ENCODE measurements around the gene TMEM202. TPM values are rescaled to one million over a fixed set of nuclear protein-coding genes. Genes with fewer than 3 reads are reported as not detected.

Gene TMEM202
- total and polyA plus RNA-seq, 2 of the 13 experiments (the other 11 are each of a cell fraction or from before 2014, with no cell fraction given) = not detected

- ChIA-PET CTCF (ENCODE audit: low intra/inter-chr PET ratio, low total read pairs) (no interaction called here), POLR2A (interaction anchor here (1.7 kb wide), 1 partner anchor 22 kb away, joined by 4 read pairs; no protein-coding TSS in a partner anchor)
- no peak for FAIRE-seq
- Histone ChIP-seq H3K9me3 (ENCODE audit: low read length) (no peaks in the 10 kb centered on the region), H3K4me1 (ENCODE audit: insufficient read depth, low read length) (peaks cover 13% of the 10 kb centered on the region), H3K27ac (ENCODE audit: extremely low read length, insufficient read depth, low read length) (no peak overlapping the region), H2AFZ (ENCODE audit: low read length) (peak overlapping the region; percentile 63), H3K4me3 (replicated peaks in 1 of 3; ENCODE audit: insufficient read depth in 1 of 3, low read depth in 2 of 3, low read length in 3 of 3) (peak overlapping the region; percentile 21 to 62 (median 38); a peak in 5 of 6 replicates), H3K27me3 (ENCODE audit: control insufficient read depth in 1 of 2, insufficient read depth in 2 of 2, low read length in 2 of 2) (peaks cover 0 to 2% of the 10 kb centered on the region in 2 experiments; a peak in 2 of 5 replicates), H3K79me2 (ENCODE audit: insufficient read depth, low read length) (no peaks in the 10 kb centered on the region), H3K36me3 (replicated peaks in 1 of 2; ENCODE audit: control insufficient read depth in 1 of 2, insufficient read depth in 2 of 2, low read length in 2 of 2) (no peaks in the 10 kb centered on the region), H4K20me1 (ENCODE audit: insufficient read depth, low read length) (no peaks in the 10 kb centered on the region), H3K4me2 (ENCODE audit: low read depth, low read length) (peak overlapping the region; percentile 76), H3K9ac (ENCODE audit: insufficient read depth, low read depth, low read length) (no peak overlapping the region)
- DNase-seq (ENCODE audit: low spot score) = no peak
- in situ Hi-C loops (cut with HindIII; ENCODE audit: extremely low pct_ligation_motif_present, low pct_unique_long_range_greater_than_20kb) (no loop called here), intact Hi-C loops (cut with micrococcal nuclease; ENCODE audit: unreplicated experiment) (no loop called here)
- no TSS peak for BruUV-seq (replicated peaks)
- 2% methylated on average over 8 of the region's 9 CpGs for WGBS (ENCODE audit: low lambda C conversion rate)
- TF ChIP-seq RBFOX2 (IDR thresholded peaks at IDR 0.05; ENCODE audit: low read depth, low read length) = no peak
- no peak for TF ChIP-seq ZNF253 (CRISPR knock-in tag; IDR thresholded peaks at IDR 0.05; ENCODE audit: borderline replicate concordance)
- 0 out of 2 replicates have a peak, but pooled peaks have one; percentile 27 for TF ChIP-seq BORCS8-MEF2B (CRISPR knock-in tag; IDR thresholded peaks at IDR 0.05)
- TF ChIP-seq, protein P1, sequence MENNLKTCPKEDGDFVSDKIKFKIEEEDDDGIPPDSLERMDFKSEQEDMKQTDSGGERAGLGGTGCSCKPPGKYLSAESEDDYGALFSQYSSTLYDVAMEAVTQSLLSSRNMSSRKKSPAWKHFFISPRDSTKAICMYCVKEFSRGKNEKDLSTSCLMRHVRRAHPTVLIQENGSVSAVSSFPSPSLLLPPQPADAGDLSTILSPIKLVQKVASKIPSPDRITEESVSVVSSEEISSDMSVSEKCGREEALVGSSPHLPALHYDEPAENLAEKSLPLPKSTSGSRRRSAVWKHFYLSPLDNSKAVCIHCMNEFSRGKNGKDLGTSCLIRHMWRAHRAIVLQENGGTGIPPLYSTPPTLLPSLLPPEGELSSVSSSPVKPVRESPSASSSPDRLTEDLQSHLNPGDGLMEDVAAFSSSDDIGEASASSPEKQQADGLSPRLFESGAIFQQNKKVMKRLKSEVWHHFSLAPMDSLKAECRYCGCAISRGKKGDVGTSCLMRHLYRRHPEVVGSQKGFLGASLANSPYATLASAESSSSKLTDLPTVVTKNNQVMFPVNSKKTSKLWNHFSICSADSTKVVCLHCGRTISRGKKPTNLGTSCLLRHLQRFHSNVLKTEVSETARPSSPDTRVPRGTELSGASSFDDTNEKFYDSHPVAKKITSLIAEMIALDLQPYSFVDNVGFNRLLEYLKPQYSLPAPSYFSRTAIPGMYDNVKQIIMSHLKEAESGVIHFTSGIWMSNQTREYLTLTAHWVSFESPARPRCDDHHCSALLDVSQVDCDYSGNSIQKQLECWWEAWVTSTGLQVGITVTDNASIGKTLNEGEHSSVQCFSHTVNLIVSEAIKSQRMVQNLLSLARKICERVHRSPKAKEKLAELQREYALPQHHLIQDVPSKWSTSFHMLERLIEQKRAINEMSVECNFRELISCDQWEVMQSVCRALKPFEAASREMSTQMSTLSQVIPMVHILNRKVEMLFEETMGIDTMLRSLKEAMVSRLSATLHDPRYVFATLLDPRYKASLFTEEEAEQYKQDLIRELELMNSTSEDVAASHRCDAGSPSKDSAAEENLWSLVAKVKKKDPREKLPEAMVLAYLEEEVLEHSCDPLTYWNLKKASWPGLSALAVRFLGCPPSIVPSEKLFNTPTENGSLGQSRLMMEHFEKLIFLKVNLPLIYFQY (CRISPR knock-in tag; IDR thresholded peaks at IDR 0.05; ENCODE audit: borderline replicate concordance) = 0 out of 2 replicates have a peak, but pooled peaks have one; percentile 33
- no peak for TF ChIP-seq IKZF1 (IDR thresholded peaks at IDR 0.05)
- TF ChIP-seq, protein P2, sequence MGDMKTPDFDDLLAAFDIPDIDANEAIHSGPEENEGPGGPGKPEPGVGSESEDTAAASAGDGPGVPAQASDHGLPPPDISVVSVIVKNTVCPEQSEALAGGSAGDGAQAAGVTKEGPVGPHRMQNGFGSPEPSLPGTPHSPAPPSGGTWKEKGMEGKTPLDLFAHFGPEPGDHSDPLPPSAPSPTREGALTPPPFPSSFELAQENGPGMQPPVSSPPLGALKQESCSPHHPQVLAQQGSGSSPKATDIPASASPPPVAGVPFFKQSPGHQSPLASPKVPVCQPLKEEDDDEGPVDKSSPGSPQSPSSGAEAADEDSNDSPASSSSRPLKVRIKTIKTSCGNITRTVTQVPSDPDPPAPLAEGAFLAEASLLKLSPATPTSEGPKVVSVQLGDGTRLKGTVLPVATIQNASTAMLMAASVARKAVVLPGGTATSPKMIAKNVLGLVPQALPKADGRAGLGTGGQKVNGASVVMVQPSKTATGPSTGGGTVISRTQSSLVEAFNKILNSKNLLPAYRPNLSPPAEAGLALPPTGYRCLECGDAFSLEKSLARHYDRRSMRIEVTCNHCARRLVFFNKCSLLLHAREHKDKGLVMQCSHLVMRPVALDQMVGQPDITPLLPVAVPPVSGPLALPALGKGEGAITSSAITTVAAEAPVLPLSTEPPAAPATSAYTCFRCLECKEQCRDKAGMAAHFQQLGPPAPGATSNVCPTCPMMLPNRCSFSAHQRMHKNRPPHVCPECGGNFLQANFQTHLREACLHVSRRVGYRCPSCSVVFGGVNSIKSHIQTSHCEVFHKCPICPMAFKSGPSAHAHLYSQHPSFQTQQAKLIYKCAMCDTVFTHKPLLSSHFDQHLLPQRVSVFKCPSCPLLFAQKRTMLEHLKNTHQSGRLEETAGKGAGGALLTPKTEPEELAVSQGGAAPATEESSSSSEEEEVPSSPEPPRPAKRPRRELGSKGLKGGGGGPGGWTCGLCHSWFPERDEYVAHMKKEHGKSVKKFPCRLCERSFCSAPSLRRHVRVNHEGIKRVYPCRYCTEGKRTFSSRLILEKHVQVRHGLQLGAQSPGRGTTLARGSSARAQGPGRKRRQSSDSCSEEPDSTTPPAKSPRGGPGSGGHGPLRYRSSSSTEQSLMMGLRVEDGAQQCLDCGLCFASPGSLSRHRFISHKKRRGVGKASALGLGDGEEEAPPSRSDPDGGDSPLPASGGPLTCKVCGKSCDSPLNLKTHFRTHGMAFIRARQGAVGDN (CRISPR knock-in tag; IDR thresholded peaks at IDR 0.05) = peak; percentile 68
- TF ChIP-seq ZNF720 (CRISPR knock-in tag; IDR thresholded peaks at IDR 0.05) = no peak
- TF ChIP-seq ZNF101 (CRISPR knock-in tag; IDR thresholded peaks at IDR 0.05; ENCODE audit: borderline replicate concordance, low read depth) = no peak
- TF ChIP-seq ATF7-NPFF (CRISPR knock-in tag; IDR thresholded peaks at IDR 0.05; ENCODE audit: low read depth) = 0 out of 2 replicates have a peak, but pooled peaks have one; percentile 23
- TF ChIP-seq ZEB1 (IDR thresholded peaks at IDR 0.05; ENCODE audit: insufficient replicate concordance, low read depth) = no peak
- ATAC-seq = peak; percentile 87
Observed at GRCh38 chr15:72451224-72451623, 53.1 kb downstream of the TMEM202 start.

Measured in HepG2 (cell line).